Mammary epithelial cell (primary cell): ENCODE measurements around the gene MED12L.

Experiments used
- EZH2 ChIP-seq: IDR thresholded peaks from 2 replicates; pipeline ENCODE4 v1.6.1; 2012; ENCODE audit warnings: low read length, inconsistent platforms, borderline replicate concordance
- TF ChIP-seq, protein P1 (sequence below), 2 donors: IDR thresholded peaks in 1 of 2; conservative IDR thresholded peaks in 1 of 2; 2 replicates each; pipeline ENCODE4 v1.5.1; 2011 to 2012; ENCODE audit warnings: inconsistent platforms in 2 of 2, low read length in 2 of 2, mild to moderate bottlenecking in 2 of 2, control low read depth in 1 of 2, low read depth in 1 of 2; ENCODE audit not compliant: insufficient read depth in 1 of 2; ENCODE audit errors: extremely low read depth in 1 of 2

GRCh38 chr3:151096716-151097115 lies 11.3 kb downstream of the MED12L start:
- TF ChIP-seq, protein P1, sequence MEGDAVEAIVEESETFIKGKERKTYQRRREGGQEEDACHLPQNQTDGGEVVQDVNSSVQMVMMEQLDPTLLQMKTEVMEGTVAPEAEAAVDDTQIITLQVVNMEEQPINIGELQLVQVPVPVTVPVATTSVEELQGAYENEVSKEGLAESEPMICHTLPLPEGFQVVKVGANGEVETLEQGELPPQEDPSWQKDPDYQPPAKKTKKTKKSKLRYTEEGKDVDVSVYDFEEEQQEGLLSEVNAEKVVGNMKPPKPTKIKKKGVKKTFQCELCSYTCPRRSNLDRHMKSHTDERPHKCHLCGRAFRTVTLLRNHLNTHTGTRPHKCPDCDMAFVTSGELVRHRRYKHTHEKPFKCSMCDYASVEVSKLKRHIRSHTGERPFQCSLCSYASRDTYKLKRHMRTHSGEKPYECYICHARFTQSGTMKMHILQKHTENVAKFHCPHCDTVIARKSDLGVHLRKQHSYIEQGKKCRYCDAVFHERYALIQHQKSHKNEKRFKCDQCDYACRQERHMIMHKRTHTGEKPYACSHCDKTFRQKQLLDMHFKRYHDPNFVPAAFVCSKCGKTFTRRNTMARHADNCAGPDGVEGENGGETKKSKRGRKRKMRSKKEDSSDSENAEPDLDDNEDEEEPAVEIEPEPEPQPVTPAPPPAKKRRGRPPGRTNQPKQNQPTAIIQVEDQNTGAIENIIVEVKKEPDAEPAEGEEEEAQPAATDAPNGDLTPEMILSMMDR (conservative IDR thresholded peaks at IDR 0.05 in 1 of 2, IDR thresholded peaks at IDR 0.05 in 1 of 2; ENCODE audit: extremely low read depth in 1 of 2, insufficient read depth in 1 of 2, low read depth in 1 of 2, low read length in 2 of 2) = no peak
- TF ChIP-seq EZH2 = no peak
